Loucy (cell line): Measurements from ENCODE around the gene DISC1.

Experiments used
- CTCF ChIP-seq: fragments of 200-600 bp; sonication (generic); conservative IDR thresholded peaks from 2 replicates; pipeline ENCODE4 v1.5.1; 2014; ENCODE audit warnings: mild to moderate bottlenecking, antibody characterized with exemption, low read length
- EZH2phosphoT487 ChIP-seq: fragments of 200-600 bp; IDR thresholded peaks from 2 replicates; pipeline ENCODE4 v1.6.1; 2018; ENCODE audit warnings: antibody characterized with exemption, mild to moderate bottlenecking, moderate library complexity, borderline replicate concordance

- TF ChIP-seq CTCF (no peak), EZH2phosphoT487 (no peak)
These were observed 12.9 kb upstream of the DISC1 start for GRCh38 chr1:231613419-231614349.
